LoVo (cell line): ENCODE results near the gene R3HDM1.
"Not testable (repeated sequence)": the region's sequence is repeated elsewhere in the genome, so short reads cannot be mapped to it uniquely, and the experiment has no call there.

ENCODE experiments used
- DNase-seq: peaks from one replicate; pipeline ENCODE4 v3.0.0-alpha.2; 2016; ENCODE audit warnings: low spot score

Gene R3HDM1

DNA sequence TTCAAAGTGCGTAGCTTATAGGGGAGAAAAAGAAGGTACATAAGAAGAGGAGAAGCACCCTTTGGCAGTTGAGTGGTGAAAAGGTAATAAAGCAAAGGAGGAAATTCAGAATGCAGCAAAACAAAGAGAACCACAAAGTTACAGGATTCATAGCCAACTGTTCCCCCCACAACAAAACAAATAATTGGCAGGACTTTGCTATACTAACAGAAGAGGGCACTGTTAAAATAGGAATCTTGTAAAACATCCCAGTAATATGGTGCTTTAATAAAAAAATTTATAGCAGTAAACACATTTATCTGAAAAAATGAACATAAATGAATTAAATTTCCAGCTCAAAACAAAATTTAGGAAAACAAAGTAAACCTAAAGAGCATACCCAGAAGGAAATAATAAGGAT lies 42.3 kb downstream of the R3HDM1 start:
- DNase-seq = no peak

DNA sequence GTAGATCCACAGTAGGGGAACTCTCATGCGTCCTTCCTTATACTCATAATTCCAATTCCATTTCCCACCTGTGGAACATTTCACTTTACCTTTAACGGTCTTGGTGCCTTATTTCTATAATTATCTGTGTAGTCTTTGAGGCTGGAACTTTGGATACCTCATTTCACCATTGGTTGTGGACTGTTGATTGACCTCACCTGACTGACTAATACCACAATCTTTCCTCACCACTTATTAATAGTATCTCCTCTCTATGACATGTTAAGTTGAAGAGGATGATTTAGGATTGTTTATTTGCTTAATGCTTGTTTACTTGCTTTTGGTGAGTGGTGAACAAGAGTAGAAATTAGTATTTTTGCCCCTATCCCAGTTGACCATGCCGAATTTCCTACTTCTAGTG lies 50.0 kb downstream of the R3HDM1 start:
- no peak for DNase-seq

DNA sequence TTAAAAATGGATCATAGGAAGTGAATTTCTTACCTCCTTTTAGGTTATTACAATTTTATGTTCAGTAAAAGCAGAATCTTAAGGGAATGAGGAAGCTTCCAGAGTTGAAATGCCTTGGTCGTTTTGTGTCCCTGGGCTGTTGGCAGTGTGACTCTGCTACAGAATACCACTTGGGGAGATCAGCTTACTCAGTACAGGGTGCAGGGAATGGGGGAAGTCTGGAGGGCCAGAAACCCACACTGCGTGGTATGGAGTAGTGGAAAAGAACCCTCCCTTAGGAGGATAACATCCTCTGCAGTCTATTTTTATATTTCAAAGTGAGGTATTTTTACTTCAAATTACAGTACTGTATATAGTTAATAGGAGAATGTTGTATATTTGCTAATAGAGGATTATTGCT lies 51.1 kb downstream of the R3HDM1 start:
- no peak for DNase-seq

- DNase-seq = no peak
Observed at GRCh38 chr2:135585586-135585985, 54.3 kb downstream of the R3HDM1 start.

DNA sequence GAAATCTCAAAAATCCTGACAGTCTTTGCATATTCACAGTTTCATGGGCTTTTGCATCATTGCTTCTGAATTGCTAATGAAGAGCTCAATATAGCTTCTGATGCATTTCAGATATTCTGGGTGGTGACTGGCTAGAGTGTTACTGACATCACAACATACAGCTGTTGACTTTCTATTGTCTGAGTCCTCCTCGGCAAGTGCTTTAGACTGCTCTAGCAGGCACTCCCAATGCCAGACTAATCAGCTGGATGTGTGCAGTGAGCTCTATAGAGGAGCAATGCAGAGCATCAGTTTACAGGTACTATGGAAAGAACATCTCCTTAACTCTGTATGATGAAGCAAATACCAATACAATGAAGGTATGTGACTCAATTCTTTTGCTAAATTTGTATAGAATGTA lies 54.9 kb downstream of the R3HDM1 start:
- no peak for DNase-seq

GRCh38 chr2:135587958-135588357 lies 56.7 kb downstream of the R3HDM1 start:
- no peak for DNase-seq

GRCh38 chr2:135590619-135591260 lies 59.5 kb downstream of the R3HDM1 start:
- no peak for DNase-seq

DNA sequence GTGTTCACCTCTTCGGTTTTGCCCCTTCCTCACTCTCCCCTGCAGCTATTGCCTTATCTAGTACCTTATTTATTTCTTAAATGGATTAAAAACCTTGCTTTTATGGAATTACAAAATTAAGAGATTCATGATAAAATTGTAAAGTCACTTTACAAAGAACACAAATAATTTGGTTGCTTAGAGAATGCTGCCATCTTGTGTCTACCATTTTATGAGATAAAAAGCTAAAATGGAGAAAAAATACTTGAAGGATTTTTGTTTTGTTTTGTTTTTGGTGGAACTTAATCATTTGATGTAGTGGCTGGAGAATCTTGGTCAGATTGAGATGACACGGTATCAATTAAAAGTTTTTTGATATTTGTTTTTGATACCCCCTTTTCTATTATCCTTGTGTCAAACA lies 69.6 kb downstream of the R3HDM1 start:
- DNase-seq = no peak

GRCh38 chr2:135603543-135603942 lies 72.3 kb downstream of the R3HDM1 start:
- no peak for DNase-seq

- no peak for DNase-seq
Observed at GRCh38 chr2:135607561-135607960, 76.3 kb downstream of the R3HDM1 start.

DNA sequence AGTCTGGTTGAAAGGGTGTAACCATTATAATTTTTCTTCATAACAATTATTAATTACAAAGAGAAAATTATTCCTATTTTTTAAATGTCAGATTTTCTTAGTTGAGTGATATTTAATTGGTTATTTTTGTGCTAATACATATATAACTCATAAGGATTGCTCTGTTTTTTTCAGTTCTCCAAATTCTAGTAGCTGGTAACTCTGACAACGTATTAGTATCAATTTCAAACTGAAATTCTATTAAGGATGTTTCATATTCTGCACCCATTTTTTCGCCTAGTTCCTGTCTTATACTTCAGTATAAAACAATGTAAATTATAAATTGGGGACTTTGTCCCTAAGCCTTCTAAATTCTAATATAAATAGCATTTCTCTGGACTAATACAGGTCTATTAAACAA lies 81.0 kb downstream of the R3HDM1 start:
- DNase-seq = no peak

GRCh38 chr2:135615404-135615803 lies 84.1 kb downstream of the R3HDM1 start:
- DNase-seq = no peak

DNA sequence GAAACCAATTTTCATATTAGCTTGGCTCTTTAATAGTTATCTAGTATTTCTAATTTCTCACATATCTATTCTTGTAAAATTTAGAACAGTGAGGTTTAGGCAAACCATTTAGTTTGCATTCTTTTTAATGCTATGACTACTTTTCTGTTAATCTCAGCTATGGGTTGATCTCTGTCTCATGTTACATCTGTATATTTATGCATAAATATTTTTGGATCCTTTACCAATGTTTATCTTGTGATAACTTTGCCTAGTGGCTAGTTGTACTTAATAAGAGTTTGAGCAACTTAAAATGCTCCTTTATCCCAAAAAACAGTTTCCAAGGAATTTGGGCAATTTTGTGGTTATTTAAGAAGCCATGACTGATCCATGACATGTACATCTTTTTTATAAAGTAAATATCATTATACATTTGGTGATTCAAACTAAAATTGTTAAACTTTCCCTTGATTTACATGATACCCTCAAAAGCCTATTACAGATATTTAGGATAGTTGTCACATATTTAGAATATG lies 86.3 kb downstream of the R3HDM1 start:
- no peak for DNase-seq

- DNase-seq = no peak
Observed at GRCh38 chr2:135620198-135620597, 88.9 kb downstream of the R3HDM1 start.

DNA sequence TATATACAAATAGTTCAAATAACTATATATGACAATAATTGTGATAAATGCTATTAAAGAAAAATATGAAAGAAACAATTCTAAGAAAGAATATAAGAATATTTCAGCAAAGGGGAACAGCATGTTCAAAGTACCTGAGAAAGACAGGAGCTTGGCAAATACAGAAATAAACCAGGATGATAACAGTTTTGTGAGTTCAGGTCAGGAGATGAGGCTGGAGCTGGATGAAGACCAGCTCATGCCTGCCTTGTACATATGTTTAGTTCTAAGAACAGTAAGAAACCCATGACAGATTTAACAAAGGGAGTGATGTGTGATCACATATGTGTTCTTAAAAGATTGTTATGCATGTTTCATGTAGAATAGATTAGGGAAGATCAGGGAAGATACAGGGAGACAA lies 98.2 kb downstream of the R3HDM1 start:
- no peak for DNase-seq

DNA sequence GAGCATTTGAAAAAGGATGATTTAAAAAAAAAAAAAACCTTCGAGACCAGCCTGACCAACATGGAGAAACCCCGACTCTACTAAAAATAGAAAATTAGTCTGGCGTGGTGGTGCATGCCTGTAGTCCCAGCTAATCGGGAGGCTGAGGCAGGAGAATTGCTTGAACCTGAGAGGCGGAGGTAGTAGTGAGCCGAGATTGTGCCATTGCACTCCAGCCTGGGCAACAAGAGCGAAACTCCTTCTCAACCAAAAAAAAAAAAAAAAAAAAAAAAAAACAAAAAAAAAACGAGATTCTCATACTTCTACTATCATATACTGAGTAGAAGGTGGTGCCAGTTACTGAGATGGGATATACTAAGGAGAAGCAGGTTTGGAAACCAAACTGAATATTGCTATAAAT lies 98.8 kb downstream of the R3HDM1 start:
- DNase-seq = not testable (repeated sequence)

DNA sequence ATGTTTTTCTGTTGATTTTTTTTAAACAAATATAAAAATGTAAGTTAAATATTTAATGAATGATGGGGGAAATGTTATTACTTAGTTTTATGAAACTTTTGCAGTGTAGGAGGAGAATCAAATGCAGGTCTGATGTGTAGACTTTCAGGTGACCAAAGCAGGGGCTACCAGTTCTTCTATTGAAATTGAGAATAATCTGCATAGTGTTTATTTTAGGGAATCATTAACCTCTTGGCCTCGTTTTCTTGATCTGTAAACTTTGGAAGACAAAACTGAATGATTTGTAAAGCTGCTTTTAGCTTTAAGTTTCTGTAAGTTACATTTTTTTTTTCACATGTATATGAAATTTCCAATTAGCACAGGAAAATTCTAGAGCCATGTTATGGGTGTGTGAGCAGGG lies 99.2 kb downstream of the R3HDM1 start:
- DNase-seq = no peak

DNA sequence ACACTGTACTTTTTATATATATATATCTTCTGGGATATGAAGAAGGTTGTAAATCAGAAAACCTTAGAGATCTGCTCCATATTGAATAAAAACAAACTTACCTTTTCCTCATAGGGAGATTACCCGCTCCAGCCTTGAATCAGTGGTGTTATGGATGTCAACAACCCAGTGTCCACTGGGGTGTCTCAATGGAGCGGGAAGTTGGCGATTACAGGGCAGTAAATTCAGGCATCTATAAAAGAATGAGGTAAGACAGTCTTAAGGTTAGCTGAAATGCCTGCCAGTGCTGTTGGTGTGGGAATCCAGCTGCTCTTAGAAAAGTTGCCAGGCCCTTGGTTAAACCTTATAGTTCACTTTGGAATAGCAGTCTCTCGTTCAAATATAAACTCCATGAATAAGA lies 102.3 kb downstream of the R3HDM1 start:
- DNase-seq = no peak

DNA sequence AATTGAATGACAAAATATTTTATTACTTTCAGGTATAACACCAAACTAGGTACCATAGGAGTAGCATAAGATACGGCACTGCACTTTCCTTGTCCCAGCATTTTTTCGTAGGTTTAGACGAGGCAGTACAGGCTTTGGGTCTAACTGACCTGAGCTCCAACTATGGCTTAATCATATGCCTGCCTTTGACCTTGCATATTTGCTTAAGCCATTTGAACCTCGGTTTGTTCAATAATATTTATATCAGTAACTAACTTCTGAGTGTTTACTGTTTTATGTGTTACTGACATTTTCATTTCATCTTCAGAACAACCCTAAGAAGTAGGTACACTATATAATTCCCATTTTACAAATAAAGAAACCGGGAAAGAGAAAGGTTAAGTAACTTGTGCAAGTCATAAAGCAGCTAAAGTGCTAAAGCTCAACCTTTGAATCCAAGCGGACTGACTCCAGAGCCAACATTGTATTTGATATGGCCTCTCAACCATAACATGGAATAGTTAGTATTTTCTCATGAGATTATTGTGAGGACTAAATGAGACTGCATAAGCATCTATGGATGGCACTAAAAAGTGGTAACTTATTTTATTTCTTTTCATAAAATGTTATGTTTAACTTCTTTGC lies 104.0 kb downstream of the R3HDM1 start:
- DNase-seq = no peak

DNA sequence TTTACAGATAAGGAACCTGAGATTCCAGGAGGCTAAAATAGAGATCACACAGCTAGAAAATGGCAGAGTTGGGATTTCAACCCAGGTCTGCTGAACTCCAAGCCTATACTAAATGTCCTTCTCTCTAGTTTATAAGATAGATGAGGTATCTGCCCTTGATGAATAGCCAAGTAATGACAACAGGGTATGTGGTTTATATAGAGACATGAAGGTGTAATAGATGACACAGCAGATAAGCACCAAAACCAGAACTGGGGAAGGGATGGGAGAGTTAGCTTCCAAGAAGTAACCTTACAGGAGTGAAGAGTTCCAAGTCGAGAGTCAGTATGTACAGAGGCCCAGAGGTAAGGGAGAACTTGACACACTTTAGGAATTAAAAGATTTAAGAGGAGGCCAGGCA lies 105.7 kb downstream of the R3HDM1 start:
- DNase-seq = no peak

- no peak for DNase-seq
Observed at GRCh38 chr2:135637456-135638087, 106.3 kb downstream of the R3HDM1 start.

- no peak for DNase-seq
Observed at GRCh38 chr2:135638825-135639224, 107.5 kb downstream of the R3HDM1 start.
